Keratinocyte (primary cell): ENCODE measurements around the gene TENT4B.

Source experiments
- CTCF ChIP-seq, 3 experiments: IDR thresholded peaks in 1 of 3; conservative IDR thresholded peaks in 1 of 3; optimal IDR thresholded peaks in 1 of 3; 2 replicates in 2 of 3; 3 replicates in 1 of 3; pipeline versions ENCODE3 to v1.5.1; 2011; ENCODE audit warnings: low read length in 3 of 3, mild to moderate bottlenecking in 3 of 3, moderate library complexity in 2 of 3, control low read depth in 1 of 3, inconsistent platforms in 1 of 3; ENCODE audit not compliant: insufficient read depth in 2 of 3; ENCODE audit errors: extremely low read depth in 1 of 3
- EZH2 ChIP-seq: IDR thresholded peaks from one replicate; pipeline ENCODE4 v1.6.1; 2012; ENCODE audit warnings: inconsistent platforms, mild to moderate bottlenecking, low read length, moderate library complexity

- TF ChIP-seq CTCF (optimal IDR thresholded peaks at IDR 0.05 in 1 of 3, IDR thresholded peaks at IDR 0.05 in 1 of 3, conservative IDR thresholded peaks at IDR 0.05 in 1 of 3; ENCODE audit: extremely low read depth in 1 of 3, insufficient read depth in 2 of 3, low read length in 3 of 3) = no peak
- no peak for TF ChIP-seq EZH2
Measured at GRCh38 chr16:50270510-50271147, 117.5 kb downstream of the TENT4B start.
